ENCODE results near the gene HOXC9. TPM values are rescaled to one million over a fixed set of nuclear protein-coding genes. Genes with fewer than 3 reads are reported as not detected.
A peak's percentile ranks its signal among the peaks of the same experiment; 100 is the strongest.

HOXC9 gene
- total and polyA plus RNA-seq, 9 of the 15 experiments (the other 6 are each of a cell fraction or from before 2014, with no cell fraction given), result 1.1 to 10.5 (median 9.3) TPM

DNA sequence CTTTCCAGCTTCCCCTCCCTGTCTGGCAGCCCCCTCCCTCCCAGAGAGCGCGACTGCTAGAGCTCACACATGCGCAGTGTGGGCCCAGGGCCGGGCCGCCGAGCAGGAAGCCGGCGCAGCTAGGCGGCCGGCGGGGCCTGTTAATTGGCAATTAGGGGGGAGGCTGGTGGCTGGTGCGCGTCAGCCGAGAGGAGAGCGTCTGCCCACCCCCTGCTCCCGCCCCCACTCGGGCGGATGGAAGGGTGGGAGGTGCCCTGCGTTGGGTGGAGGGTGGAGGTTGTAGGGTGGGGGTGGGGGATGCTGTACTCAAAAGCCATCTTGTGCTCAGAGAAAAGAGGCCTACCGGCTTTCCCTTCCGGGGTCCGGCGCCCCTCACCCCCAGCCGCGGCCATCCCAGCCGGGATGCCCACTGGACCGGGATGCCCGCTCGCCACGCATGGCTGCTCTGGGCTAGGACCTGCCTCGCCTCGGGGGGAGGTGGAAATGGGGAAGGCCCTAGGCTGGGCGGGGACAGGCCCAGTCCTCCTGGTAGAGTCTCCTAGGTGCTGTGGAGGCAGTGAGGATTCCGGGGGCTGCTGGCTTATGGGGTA, 18.0 kb downstream of the HOXC9 start (continued):
- TF ChIP-seq FOXM1 (IDR thresholded peaks at IDR 0.05; ENCODE audit: low read depth), result no peak
- TF ChIP-seq FOXM1 (CRISPR knock-in tag; IDR thresholded peaks at IDR 0.05; ENCODE audit: low read depth), result 0 out of 2 replicates have a peak, but pooled peaks have one; percentile 37
- TF ChIP-seq NRF1 (conservative IDR thresholded peaks at IDR 0.05 in 1 of 2, IDR thresholded peaks at IDR 0.05 in 1 of 2), result peak; percentile 96
- TF ChIP-seq, protein P1, sequence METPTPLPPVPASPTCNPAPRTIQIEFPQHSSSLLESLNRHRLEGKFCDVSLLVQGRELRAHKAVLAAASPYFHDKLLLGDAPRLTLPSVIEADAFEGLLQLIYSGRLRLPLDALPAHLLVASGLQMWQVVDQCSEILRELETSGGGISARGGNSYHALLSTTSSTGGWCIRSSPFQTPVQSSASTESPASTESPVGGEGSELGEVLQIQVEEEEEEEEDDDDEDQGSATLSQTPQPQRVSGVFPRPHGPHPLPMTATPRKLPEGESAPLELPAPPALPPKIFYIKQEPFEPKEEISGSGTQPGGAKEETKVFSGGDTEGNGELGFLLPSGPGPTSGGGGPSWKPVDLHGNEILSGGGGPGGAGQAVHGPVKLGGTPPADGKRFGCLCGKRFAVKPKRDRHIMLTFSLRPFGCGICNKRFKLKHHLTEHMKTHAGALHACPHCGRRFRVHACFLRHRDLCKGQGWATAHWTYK (CRISPR knock-in tag; IDR thresholded peaks at IDR 0.05), result peak; percentile 66; the same call in 1 of the 2 replicates
- TF ChIP-seq CBX1 (IDR thresholded peaks at IDR 0.05; ENCODE audit: low read depth), result no peak
- TF ChIP-seq POLR2AphosphoS5 (IDR thresholded peaks at IDR 0.05; ENCODE audit: control insufficient read depth, insufficient read depth, low read depth, low read length), result peak; percentile 83
- no peak for TF ChIP-seq NONO (IDR thresholded peaks at IDR 0.05; ENCODE audit: low read depth in 2 of 2, low read length in 1 of 2)
- TF ChIP-seq ZNF436 (CRISPR knock-in tag; IDR thresholded peaks at IDR 0.05), result no peak
- TF ChIP-seq, protein P2, sequence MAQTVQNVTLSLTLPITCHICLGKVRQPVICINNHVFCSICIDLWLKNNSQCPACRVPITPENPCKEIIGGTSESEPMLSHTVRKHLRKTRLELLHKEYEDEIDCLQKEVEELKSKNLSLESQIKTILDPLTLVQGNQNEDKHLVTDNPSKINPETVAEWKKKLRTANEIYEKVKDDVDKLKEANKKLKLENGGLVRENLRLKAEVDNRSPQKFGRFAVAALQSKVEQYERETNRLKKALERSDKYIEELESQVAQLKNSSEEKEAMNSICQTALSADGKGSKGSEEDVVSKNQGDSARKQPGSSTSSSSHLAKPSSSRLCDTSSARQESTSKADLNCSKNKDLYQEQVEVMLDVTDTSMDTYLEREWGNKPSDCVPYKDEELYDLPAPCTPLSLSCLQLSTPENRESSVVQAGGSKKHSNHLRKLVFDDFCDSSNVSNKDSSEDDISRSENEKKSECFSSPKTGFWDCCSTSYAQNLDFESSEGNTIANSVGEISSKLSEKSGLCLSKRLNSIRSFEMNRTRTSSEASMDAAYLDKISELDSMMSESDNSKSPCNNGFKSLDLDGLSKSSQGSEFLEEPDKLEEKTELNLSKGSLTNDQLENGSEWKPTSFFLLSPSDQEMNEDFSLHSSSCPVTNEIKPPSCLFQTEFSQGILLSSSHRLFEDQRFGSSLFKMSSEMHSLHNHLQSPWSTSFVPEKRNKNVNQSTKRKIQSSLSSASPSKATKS (CRISPR knock-in tag; IDR thresholded peaks at IDR 0.05), result no peak
- no peak for TF ChIP-seq GTF2A2 (tag; IDR thresholded peaks at IDR 0.05)
- no peak for TF ChIP-seq SMAD2 (IDR thresholded peaks at IDR 0.05; ENCODE audit: low read depth, low read length)
- TF ChIP-seq TCF3 (CRISPR knock-in tag; IDR thresholded peaks at IDR 0.05), result 0 out of 2 replicates have a peak, but pooled peaks have one; percentile 10
- no peak for TF ChIP-seq HDAC8 (tag; IDR thresholded peaks at IDR 0.05)
- TF ChIP-seq, protein P3, sequence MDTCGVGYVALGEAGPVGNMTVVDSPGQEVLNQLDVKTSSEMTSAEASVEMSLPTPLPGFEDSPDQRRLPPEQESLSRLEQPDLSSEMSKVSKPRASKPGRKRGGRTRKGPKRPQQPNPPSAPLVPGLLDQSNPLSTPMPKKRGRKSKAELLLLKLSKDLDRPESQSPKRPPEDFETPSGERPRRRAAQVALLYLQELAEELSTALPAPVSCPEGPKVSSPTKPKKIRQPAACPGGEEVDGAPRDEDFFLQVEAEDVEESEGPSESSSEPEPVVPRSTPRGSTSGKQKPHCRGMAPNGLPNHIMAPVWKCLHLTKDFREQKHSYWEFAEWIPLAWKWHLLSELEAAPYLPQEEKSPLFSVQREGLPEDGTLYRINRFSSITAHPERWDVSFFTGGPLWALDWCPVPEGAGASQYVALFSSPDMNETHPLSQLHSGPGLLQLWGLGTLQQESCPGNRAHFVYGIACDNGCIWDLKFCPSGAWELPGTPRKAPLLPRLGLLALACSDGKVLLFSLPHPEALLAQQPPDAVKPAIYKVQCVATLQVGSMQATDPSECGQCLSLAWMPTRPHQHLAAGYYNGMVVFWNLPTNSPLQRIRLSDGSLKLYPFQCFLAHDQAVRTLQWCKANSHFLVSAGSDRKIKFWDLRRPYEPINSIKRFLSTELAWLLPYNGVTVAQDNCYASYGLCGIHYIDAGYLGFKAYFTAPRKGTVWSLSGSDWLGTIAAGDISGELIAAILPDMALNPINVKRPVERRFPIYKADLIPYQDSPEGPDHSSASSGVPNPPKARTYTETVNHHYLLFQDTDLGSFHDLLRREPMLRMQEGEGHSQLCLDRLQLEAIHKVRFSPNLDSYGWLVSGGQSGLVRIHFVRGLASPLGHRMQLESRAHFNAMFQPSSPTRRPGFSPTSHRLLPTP (IDR thresholded peaks at IDR 0.05; ENCODE audit: borderline replicate concordance, extremely low read depth, insufficient read length), result no peak
- TF ChIP-seq ZNF311 (CRISPR knock-in tag; IDR thresholded peaks at IDR 0.05), result no peak
- TF ChIP-seq SPI1 (IDR thresholded peaks at IDR 0.05; ENCODE audit: borderline replicate concordance, low read depth, low read length), result peak; percentile 70
- no peak for TF ChIP-seq PRPF4 (IDR thresholded peaks at IDR 0.05; ENCODE audit: insufficient read depth, low read depth, low read length, poor library complexity, severe bottlenecking)
- no peak for TF ChIP-seq TEAD2 (tag; IDR thresholded peaks at IDR 0.05)
- TF ChIP-seq SNRNP70 (optimal IDR thresholded peaks at IDR 0.05; ENCODE audit: low read depth, low read length), result no peak
- no peak for TF ChIP-seq CHD1 (IDR thresholded peaks at IDR 0.05; ENCODE audit: low read length)
- no peak for TF ChIP-seq FUS (optimal IDR thresholded peaks at IDR 0.05; ENCODE audit: low read depth, low read length)
- no peak for TF ChIP-seq HEY1 (CRISPR knock-in tag; IDR thresholded peaks at IDR 0.05; ENCODE audit: borderline replicate concordance)
- no peak for TF ChIP-seq NCOA2 (IDR thresholded peaks at IDR 0.05; ENCODE audit: partially characterized antibody in 2 of 2)
